Epithelial cell of esophagus (primary cell): ENCODE data around the gene EFCAB9.

Source experiments
- DNase-seq: peaks from one replicate; pipeline ENCODE4 v3.0.0; 2010; ENCODE audit warnings: low read depth
- H3K4me3 ChIP-seq: 2 replicates; pipeline ENCODE4 v1.5.1; 2011; ENCODE audit warnings: mild to moderate bottlenecking, low read length, control low read depth
- TF ChIP-seq, protein P1 (sequence below): IDR thresholded peaks from 2 replicates; pipeline ENCODE4 v1.5.1; 2011; ENCODE audit warnings: low read depth, mild to moderate bottlenecking, low read length, control low read depth, inconsistent platforms; ENCODE audit not compliant: insufficient read depth; ENCODE audit errors: missing control alignments

Gene EFCAB9

DNA sequence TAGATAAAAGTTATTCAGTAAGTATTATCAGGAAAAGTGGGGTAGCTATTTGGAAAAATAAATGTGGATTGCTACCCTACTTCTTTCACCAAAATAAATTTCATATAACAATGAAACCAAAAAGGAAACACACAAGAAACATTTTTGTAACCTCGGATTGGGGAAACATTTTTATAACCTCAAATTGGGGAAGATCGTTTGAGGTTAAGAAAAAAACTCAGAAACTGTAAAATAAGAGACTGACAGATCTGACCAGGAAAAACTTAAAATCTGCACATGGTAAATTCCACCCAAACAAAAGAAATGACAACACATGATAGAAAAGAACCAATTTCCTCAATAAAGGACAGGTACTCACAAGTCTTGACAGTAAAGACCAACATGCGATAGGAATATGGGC is 13.5 kb downstream of the EFCAB9 start:
- no peak overlapping the region for H3K4me3 ChIP-seq
- DNase-seq = no peak
- TF ChIP-seq, protein P1, sequence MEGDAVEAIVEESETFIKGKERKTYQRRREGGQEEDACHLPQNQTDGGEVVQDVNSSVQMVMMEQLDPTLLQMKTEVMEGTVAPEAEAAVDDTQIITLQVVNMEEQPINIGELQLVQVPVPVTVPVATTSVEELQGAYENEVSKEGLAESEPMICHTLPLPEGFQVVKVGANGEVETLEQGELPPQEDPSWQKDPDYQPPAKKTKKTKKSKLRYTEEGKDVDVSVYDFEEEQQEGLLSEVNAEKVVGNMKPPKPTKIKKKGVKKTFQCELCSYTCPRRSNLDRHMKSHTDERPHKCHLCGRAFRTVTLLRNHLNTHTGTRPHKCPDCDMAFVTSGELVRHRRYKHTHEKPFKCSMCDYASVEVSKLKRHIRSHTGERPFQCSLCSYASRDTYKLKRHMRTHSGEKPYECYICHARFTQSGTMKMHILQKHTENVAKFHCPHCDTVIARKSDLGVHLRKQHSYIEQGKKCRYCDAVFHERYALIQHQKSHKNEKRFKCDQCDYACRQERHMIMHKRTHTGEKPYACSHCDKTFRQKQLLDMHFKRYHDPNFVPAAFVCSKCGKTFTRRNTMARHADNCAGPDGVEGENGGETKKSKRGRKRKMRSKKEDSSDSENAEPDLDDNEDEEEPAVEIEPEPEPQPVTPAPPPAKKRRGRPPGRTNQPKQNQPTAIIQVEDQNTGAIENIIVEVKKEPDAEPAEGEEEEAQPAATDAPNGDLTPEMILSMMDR = no peak

DNA sequence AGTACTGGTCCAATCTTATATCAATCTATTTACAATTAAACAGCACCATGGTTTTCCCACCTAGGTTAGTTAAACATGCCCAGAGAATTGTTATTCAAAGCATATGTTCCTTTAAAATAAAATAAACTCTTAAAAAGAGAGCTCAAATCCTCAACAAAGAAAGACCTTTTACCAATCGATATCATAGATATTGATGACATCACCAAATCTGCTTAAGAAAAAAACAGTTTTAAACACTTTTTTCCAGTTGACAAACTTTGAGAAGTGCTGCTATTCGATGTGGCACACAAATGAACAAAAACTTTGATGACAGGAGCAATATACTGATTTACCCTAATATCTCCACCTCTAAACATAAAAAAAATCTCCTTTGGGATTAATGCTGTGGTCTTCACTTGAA is 15.7 kb downstream of the EFCAB9 start:
- TF ChIP-seq, protein P1 = no peak
- DNase-seq = no peak
- no peak overlapping the region for H3K4me3 ChIP-seq

DNA sequence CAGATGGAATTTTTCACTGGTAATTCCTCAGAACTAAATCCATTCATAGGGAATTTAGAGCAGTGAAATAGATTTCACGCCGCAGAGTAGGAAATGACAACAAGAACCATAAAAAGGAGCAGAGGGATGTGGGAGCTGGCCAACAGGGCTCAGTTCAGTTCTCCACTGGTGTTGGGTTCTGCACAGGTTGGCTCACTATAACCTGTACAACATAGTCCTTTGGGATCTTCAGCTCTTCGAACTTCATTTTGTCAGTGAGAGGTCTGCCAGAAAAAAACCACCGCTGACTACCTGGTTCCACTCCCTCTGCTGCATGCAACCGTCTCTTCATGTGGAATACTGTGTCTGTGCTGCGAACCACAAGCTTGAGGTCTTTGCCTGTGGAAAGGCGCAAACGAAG is 17.7 kb downstream of the EFCAB9 start:
- no peak for DNase-seq
- TF ChIP-seq, protein P1 = no peak
- no peak overlapping the region for H3K4me3 ChIP-seq

DNA sequence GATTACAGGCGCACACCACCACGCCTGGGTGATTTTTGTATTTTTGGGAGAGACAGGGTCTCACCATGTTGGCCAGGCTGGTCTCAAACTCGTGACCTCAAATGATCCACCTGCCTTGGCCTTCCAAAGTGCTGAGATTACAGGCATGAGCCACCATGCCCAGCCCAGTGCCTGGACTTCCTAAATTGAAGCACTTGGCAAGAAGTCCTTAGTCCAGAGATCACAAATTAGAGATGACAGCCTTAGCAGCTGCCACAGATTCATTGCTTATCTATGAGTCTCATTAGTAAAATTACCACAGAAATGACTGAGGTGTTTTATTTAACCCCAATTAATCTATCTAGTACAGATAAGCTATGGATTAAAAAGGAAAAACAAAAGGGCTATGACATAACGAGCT is 19.2 kb downstream of the EFCAB9 start:
- no peak for DNase-seq
- TF ChIP-seq, protein P1 = no peak
- H3K4me3 ChIP-seq = no peak overlapping the region

DNA sequence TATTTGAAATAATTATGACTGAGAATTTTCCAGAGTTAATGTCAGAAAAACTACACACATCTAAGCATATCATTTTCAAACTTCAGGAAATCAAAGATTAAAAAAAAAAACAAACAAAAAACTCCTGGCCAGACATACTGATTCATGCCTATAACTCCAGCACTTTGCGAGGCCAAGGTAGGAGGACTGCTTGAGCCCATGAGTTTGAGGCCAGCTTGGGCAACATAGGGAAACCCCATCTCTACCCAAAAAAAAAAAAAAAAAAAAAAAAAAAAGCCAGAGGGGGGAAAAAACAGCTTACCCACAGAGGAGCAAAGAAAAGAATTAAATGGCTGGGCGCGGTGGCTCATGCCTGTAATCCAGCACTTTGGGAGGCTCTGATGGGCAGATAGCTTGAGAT is 22.4 kb downstream of the EFCAB9 start:
- no peak for DNase-seq
- TF ChIP-seq, protein P1 = no peak
- no peak overlapping the region for H3K4me3 ChIP-seq

DNA sequence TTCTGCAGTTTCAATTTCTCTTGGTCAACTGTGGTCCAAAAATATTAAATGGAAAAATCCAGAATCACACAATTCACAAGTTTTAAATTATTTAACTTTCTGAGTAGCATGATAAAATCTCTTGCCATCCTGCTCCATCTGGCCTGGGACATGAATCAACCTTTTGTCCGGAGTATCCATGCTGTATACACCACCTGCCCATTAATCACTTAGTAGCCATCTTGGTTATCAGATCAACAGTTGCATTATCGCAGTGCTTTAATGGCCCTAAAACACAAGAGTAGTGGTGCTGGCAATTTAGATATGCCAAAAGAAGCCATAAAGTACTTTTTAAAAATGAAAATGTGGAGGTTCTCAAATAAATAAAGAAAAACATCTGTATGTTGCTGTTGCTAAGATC is 25.3 kb downstream of the EFCAB9 start:
- no peak for DNase-seq
- TF ChIP-seq, protein P1 = no peak
- no peak overlapping the region for H3K4me3 ChIP-seq
